Prostate gland (tissue), 2 donors: ENCODE measurements around the gene SKIDA1.

ENCODE experiments used
- CTCF ChIP-seq, 4 experiments: fragments of 200-600 bp in 2 of 4; fragments of 450-650 bp in 2 of 4; sonication (generic) in 2 of 4; IDR thresholded peaks; 1 replicate in 3 of 4; 2 replicates in 1 of 4; pipeline ENCODE4 v1.5.1; 2016 to 2019; ENCODE audit warnings: antibody characterized with exemption in 4 of 4, mild to moderate bottlenecking in 2 of 4, moderate library complexity in 2 of 4
- POLR2AphosphoS5 ChIP-seq: sonication (generic); formaldehyde crosslinking; IDR thresholded peaks from one replicate; pipeline ENCODE4 v1.6.1; 2017; ENCODE audit warnings: antibody characterized with exemption

GRCh38 chr10:21492421-21492820 lies 33.1 kb downstream of the SKIDA1 start:
- TF ChIP-seq CTCF (IDR thresholded peaks at IDR 0.05), result no peak
- no peak for TF ChIP-seq POLR2AphosphoS5
